Fibroblast of villous mesenchyme (primary cell): ENCODE measurements around the gene CISD1. TPM values are rescaled to one million over a fixed set of nuclear protein-coding genes. Genes with fewer than 3 reads are reported as not detected.

ENCODE experiments used
- DNase-seq: peaks from one replicate; pipeline ENCODE4 v3.0.0-alpha.2; 2010; ENCODE audit warnings: low read depth
- H3K4me3 ChIP-seq: 2 replicates; pipeline ENCODE4 v1.5.1; 2011; ENCODE audit warnings: low read depth, mild to moderate bottlenecking, low read length
- CTCF ChIP-seq: IDR thresholded peaks from 2 replicates; pipeline ENCODE4 v1.5.1; 2012; ENCODE audit warnings: low read depth, mild to moderate bottlenecking, low read length; ENCODE audit not compliant: insufficient read depth
- total RNA-seq: library from RNA; depleted of rRNA; stranded (reverse); fragments of >200 nt; gene quantifications from 2 replicates; pipeline ENCODE4 v1.2.3, GENCODE V29; 2012

Gene CISD1
- total RNA-seq, 1 donor: 38.0 TPM

GRCh38 chr10:58322835-58323209, 53.9 kb downstream of the CISD1 start:
- no peak overlapping the region for H3K4me3 ChIP-seq
- no peak for TF ChIP-seq CTCF
- DNase-seq: no peak

GRCh38 chr10:58326967-58327381, 58.0 kb downstream of the CISD1 start:
- peak overlapping the region; percentile 51 for H3K4me3 ChIP-seq
- TF ChIP-seq CTCF: no peak
- peak; percentile 67 for DNase-seq

- TF ChIP-seq CTCF: no peak
These were observed 59.3 kb downstream of the CISD1 start for GRCh38 chr10:58328233-58328632.

GRCh38 chr10:58330431-58330830, 61.5 kb downstream of the CISD1 start:
- no peak overlapping the region for H3K4me3 ChIP-seq
- no peak for TF ChIP-seq CTCF
- DNase-seq: no peak

More at GRCh38 chr10:58328233-58328632, 59.3 kb downstream of the CISD1 start:
- H3K4me3 ChIP-seq: no peak overlapping the region
- no peak for DNase-seq

GRCh38 chr10:58331646-58332045, 62.7 kb downstream of the CISD1 start:
- H3K4me3 ChIP-seq: no peak overlapping the region
- no peak for TF ChIP-seq CTCF
- no peak for DNase-seq

GRCh38 chr10:58334817-58335305, 65.9 kb downstream of the CISD1 start, which contains the start of gene UBE2D1:
Gene UBE2D1 (plus strand): TSS chr10:58335006. CDS start chr10:58335202, 196 bp downstream.
- H3K4me3 ChIP-seq: peak within 1 kb of the TSS; percentile 83
- DNase-seq: peak; percentile 74
- TF ChIP-seq CTCF: peak; percentile 20

- no peak for TF ChIP-seq CTCF
- peak overlapping the region; percentile 83 for H3K4me3 ChIP-seq
These were observed 66.5 kb downstream of the CISD1 start for GRCh38 chr10:58335306-58336005.

More at GRCh38 chr10:58335306-58336005, 66.5 kb downstream of the CISD1 start:
- DNase-seq: peak; percentile 32
